Astrocyte of the hippocampus (primary cell): Measurements from ENCODE around the gene HDAC4.

Source experiments
- DNase-seq: peaks from one replicate; pipeline ENCODE4 v3.0.0; 2011; ENCODE audit warnings: low read depth, low spot score

The HDAC4 gene

DNA sequence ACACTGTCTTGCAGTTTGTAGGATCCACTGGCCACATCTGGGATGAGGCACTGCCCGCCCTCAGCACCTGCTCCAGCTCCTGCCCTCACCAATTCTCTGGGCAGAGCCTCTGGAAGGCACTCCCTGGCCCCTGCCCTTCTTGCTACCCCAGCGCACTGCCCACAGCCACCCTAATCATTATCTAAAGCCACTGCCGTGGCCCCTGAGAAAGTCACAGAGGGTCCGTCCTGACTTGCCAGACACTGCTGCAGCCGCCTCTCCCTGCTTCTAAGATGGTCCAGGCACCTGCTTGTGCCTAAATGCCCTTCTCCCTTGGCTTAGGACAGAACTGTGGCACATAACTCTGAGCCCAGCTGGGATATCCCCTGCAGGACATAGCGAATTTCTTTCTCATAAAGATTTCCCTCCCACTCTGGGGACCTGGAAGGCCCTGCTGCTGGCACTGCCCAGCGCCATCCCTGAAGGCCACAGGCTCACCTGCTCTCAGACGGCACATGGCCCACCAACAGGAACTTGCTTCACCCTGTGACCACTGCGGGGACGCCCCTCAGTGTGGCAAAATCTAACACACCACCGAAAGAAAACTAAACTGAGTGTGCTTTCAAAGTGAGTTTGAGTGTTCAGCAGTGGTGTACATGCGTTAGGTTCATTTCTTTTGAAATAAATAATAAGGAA, 244.9 kb downstream of the HDAC4 start:
- DNase-seq, result no peak

DNA sequence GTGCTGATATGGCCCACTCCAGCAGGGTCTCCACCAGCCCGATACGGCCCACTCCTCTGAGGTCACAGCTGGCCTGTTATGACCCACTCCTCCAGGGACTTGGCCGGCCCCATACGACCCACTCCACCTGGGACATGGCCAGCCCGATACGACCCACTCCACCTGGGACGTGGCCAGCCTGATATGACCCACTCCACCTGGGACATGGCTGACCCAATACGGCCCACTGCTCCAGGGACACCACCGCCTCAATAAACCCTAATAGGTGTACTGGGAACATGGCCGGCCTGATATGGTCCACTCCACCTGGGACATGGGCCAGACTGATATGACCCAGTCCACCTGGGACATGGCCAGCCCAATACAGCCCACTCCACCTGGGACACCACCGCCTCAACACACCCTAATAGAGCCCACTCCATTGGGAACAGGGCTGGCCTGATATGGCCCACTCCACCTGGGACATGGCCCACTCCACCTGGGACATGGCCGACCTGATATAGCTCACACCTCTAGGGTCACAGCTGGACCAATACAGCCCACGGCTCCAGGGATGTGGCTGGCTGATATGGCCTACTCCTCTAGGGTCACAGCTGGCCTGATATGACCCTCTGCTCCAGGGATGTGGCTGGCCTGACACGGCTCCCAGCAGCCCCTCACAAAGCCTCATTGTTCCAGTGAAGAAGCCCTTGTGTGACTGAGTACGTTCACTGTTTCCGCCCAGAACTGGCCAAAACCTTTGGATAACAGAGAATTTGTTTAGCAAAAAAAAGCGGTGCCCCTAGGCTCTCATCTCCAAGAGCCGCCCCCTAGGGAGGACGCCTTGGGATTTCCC, 245.6 kb downstream of the HDAC4 start:
- DNase-seq, result no peak

DNA sequence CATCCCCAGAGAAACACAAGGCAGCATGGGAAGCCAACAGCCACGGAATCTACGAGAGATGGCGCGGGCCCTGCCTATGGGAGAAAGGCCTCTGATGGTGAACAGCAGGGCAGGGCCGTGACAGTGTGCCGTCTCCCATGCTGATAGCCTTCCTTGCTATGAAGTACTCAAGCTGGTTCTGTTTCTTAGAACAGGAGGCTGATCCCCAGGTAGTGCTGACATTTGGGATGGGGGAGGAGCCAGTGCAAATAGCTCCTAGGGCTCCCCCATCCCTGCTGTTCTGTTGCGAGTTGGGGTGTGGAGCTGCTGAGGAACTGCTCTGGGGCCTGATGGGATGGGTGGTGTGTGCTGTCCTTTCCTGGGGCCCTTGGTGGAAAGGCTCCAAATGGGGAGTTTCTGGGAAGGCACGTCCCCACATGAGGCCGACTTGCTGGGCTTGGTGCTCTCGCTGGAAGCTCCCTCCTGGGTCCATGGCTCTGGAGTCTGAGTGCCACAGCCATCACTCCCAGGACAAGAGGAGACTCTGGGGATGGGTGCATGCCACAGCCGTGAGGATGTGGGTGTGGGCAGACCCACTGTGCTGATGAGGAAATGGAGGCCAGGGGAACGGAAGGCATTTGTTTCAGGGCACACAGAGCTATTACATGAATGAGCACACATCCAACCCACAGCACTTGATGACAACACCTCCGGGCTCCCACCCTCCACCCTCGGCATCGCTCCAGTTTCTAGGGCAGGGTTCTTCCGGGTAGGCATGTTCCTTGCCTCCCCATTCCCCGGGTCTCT, 246.8 kb downstream of the HDAC4 start:
- DNase-seq, result no peak

DNA sequence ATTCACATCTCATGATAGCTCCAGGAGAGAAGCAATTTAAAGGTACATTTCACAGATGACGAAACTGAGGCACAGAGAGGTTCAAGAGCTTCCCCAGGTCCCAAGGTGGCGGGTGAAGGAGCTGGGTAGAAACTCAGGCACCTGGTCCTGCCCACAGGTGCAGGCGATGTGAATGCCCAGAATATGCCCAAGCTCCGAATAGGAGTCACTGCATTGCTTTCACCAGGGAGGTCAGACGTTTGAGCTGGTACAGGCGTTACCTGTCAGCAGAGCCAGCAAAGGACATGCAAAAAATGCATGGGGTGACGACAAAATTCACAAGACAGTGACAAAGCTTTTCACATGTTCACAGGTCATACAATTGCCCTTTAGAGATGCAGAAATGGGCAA, 247.9 kb downstream of the HDAC4 start:
- no peak for DNase-seq

DNA sequence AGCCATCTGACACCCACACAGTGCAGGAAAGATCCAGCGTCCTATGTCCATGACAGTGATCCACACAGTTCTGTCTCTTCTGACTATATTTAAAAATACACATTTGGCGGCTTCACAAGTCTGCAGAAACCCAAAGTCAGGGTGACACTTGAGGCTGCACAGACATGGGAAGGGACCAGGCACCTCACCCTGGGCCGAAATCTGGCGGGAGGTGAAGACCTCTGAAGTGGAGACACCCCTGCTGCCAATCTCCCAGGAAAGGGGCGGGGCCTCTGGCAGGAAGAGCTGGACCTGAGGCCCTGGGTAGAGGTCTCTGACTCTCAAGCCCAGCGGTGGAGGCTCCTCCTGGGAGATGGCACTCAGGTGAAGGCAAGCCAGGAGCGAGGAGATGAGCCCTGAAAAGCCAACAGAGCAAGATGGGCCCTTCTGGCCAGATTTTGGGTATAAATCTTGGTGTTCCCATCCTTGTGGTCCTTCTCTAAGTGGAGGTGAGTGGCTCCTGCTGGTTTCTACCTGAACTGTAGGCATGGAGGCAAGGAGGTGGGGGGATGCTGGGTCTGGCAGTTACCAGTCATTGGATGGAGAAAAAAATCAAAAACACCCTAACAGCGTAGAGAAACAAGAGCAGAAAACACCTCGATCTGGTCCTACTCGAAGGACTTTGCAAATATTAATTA, 248.4 kb downstream of the HDAC4 start:
- no peak for DNase-seq

DNA sequence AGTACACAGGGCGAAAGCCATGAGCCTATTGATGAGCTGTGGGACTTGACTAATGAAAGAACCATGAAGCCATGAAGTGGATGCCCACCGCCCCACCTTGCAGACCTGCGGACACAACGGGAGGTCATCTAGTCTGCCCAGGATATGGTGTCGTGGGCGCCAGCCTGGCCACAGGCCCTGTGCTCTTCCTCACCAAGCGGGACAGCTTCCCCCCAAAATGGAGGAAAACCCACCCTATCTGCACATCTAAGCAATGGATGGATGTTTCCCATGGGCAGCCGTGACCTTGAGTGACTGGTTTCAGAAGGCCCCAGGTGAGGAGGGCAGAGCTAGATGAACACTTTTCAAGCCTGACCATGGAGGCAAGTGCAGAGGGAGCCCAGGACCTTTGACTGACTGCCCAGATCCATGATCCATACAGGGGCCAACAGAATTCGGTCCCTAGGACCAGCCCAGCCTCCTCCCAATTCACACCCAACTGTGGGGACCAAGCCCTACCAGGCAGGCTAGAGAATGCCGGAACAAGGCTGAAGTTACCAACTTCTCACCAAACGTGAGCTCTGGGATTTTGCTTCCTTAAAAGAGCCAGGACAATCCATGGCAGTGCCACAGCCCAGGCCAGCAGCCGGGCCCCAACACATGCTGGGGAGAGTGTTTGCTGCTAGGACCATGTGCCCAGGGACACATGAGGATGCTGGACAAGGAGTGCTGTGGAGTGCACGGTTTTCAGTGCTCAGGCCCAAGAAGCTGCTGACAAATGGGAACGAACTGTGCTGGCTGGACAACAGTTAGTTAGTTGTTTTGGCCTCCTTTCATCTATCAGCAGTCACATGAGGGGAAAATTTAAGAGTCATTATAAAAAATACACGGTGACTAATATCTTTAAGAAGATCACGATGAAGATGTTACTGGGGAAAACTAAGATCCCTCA, 249.4 kb downstream of the HDAC4 start:
- DNase-seq, result no peak

DNA sequence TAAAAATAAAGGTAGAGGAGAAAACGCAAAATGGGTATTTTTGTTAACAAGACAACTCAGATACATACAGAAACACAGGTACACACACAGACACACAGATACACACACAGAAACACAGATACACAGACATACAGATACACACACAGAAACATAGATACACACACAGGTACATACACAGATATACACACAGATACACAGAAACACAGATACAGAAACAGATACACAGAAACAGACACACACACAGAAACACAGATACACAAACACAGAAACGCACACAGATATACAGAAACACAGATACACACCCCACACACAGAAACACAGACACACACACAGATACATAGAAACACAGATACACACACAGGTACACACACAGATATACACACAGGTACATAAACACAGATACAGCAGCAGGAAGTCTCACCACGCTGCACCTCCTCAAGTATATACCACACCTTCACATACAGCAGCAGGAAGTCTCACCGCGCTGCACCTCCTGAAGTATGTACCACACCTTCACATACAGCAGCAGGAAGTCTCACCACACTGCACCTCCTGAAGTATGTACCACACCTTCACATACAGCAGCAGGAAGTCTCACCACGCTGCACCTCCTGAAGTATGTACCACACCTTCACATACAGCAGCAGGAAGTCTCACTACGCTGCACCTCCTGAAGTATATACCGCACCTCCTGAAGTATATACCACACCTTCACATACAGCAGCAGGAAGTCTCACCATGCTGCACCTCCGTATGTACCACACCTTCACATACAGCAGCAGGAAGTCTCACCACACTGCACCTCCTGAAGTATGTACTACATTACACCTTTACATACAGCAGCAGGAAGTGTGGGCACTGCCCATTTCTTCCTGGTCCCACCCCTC, 250.5 kb downstream of the HDAC4 start:
- DNase-seq, result no peak

DNA sequence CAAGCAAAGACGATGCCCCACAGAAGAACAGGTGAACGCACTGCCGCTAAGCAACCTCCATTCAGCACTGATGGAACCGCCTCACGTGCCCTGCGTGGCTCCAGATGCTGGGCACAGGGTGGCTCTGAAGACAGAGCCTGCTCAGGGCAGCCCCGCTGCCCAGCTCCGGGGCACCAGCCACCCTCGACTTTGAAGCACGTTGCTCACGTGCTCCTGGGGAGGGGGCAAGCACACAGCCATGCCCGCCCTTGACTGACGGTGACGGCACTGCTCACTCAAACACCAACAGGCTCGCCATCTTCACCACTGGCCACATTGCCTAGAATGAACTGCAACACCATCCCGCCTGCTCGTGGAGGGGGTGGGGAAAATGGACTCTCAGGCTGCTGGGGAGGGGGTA, 251.3 kb downstream of the HDAC4 start:
- DNase-seq, result no peak

DNA sequence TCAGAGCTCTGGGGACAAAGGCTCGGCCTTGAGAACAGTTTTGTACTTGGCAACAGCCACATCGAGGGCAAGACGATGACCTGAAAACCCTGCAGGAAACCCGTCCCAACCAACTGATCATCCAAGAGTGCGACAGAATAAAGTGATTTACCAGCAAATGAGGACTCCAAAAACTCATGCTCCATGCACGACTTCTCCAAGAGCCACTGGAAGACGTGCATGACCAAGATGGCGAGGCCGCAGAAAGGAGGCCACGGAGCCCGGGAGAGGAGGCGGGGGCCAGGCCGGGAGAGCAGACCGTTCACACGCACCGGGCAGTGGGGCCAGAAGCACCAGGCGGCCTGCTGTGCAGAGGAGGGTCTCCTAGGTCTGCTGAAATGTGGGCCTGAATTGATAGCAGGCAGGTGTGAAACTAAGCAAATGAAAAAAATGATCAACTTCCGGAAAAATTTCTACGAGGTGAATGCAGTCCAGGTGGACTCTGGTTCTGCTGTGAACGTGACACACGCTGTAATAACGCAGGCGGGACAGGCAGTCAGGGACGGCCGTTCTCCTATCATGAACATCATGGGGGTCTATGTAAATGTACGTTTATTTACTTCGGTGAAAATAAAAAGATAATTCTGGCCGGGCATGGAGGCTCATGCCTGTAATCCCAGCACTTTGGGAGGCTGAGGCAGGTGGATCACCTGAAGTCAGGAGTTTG, 252.2 kb downstream of the HDAC4 start:
- DNase-seq, result no peak

DNA sequence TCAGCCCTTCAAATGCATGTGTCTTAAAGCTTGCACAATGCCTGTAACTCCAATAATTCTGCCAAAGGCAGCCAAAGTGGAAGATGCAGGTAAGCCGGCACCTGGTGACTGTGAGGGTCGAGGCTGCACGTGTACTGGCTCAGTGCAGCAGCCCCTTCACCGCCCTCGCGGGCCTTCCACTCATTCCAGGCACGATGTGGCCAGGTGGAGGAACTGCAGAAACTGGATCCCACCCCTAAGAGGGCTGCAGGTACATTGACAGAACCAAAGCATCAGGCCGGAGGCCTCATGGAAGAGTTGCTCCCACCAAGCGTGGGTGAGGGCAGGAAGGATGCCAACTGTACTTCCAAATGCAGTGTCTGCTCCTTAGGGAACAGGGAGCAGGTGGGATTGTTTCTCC, 253.4 kb downstream of the HDAC4 start:
- no peak for DNase-seq

DNA sequence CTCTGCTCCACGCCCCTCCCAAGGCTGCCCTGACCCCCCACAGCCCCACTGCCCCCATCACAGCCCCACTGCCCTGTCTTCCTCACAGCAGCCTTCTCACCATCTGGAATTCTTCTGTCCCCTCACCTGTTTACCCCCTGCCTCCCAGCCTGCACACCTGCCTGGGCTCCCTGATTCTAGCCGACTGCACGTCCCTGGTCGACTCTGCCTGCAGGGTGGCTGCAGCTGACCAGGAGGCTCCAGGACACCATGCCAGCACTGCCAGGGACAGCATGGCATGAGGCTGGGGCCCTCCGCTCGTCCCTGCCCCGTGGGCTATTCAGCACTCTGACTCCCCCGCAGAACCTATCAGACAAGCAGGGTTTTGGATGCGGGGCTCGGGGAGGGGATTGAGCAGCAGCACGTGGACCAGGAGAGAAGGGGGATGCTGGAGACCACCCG, 254.1 kb downstream of the HDAC4 start:
- no peak for DNase-seq

DNA sequence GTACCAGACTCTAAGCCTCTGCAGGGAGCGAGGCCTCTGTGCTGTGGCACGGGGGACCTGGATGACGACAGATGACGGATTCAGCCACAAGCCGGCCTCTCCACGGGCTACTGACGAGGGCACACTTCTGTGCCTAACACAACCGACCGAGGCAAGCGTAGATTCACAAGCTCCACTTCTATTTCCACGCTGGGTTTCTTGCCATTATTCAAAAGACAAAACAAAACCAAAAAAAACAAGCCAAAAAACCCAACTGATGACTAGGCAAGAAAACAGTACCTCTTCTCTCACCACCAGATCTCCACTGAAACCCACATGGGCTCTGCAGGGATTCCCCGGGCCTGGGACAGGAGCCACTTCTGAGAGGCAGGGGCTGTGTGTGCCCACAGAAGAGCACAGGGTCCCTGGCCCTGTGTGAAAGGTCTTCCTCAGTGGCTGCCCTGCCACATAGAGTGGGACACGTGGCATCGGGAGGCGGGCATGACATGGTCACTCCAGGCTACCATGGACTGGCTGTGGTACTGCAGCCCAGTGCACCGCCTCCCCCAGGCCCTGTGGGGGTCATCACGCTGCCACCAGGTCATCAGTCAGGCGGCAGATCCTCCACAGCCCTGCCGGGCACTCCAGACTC, 254.7 kb downstream of the HDAC4 start:
- no peak for DNase-seq

DNA sequence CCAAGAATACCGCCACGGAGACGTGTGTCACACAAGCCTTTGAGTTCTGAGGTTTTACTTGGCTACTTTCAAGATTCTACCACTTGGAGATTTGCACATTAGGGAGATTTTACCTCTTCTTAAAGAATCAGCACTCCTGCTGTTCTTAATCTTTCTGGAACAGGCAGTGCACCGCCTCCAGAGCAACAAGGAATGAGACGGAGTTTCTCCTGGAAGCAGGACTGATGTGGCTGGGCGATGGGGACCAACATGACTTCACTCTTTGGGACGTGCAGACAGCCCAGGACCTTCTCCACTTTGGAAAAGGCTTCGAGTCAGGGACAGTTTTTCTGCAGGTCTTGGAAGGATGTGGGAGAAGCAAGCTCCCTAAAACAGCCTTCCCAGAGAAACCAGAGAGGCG, 255.2 kb downstream of the HDAC4 start:
- peak; percentile 10 for DNase-seq

DNA sequence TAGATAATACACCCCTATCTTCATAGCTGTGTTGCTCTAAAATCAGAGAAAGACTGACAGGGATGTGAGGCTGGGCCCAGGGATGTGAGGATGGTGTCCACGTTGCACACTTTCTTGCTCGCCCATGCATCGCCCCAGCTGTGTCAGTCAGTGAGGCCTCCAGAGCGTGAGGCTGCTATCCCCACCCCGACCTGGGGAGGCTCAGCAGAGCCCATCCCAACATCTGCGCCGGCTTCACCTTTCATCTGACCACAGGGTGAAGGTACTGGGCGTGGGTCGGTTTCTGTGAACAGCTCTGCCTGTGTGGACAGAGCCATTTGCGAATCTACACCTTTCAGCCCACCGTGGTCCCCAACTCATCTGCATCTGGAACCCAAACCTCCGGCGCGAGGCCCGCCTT, 255.7 kb downstream of the HDAC4 start:
- no peak for DNase-seq

DNA sequence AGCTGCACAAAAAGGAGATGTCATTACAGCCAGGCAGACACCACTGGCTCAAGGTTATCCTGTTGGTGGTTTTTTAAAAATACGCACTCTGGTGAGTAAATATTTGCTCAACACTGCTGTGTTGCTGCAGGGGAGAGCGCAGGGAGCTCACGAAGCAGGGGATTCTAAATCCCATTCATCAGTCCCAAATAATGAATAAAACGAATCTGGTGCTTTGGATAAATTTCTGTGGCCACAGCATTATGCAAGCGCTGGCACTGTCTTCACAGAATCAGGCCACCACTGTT, 256.2 kb downstream of the HDAC4 start:
- no peak for DNase-seq

DNA sequence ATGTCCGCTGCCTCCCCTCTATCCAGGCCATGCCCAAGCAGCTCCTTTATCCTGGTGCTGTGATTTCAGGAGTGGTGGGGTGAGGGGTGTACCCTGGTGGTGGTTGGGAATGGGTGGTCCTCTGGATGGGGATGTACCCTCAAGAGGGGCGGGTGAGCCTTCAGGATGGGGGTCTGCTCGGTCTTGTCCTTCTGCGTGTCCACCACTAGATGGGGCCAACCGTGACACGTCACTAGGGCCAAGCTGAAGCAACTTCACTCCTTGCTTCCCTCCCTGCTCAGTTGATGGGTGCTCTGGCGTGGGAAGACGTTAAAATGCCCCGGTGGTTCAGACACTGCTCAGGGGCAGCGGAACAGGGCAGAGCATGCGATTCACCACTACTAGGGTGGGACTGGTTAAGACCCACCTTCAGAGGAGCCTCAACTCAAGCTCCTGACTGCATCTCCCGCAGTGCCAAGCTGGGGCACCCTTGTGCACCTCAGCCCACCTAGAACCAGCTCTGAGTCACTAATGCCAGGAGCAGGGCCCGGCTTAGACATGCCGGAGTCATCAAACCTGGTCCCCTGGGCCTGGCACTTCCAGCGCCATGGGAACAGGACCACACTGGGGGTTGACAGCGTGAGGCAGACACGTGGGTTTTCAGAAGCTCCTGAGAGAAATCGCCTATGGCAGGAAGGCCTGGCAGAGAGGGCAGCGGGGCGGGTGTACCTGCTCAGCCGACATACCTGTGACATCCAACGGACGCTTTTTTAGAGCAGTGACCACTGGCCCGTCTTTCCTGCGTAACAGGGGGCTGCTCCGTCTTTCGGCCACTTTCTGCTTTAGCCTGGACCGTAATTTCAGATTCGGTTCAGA, 256.7 kb downstream of the HDAC4 start:
- DNase-seq, result peak; percentile 69

DNA sequence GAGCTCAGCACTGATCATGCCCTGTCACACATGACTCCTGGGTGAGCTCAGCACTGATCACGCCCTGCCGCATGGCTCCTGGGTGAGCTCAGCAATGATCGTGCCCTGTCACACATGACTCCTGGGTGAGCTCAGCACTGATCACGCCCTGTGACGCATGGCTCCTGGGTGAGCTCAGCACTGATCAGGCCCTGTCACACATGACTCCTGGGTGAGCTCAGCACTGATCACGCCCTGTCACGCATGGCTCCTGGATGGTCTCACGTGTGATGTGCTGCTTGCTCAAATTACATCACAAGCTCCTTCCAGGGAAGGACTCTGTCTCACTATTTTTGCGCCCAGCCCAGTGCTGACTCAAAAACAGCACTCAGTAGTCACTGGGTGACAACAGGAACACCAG, 258.0 kb downstream of the HDAC4 start:
- no peak for DNase-seq

DNA sequence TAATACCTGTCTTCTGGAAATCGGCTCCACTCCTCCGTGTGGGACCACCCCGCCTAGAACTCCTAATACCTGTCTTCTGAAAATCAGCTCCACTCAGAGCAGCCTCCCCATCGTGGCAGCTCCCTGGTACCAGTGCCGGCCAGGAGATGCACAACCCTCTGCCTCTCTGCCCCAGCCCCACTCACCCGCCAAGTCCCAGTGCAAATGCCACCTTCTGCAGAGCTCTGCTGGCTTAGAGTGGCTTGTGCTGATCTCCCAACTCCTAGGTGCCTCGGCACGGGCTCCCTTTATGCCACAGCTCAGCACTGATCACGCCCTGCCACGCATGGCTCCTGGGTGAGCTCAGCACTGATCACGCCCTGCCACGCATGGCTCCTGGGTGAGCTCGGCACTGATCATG, 258.5 kb downstream of the HDAC4 start:
- DNase-seq, result no peak
